Stimulated activated CD4-positive, alpha-beta T cell treated with anti-CD3 and anti-CD28 coated beads, Interleukin-1b, Interleukin-23, amount 100 ng/mL, for 4 hours (primary cell): ENCODE data around the gene SLC9C2.

ENCODE experiments used
- DNase-seq, 2 donors: peaks; one replicate each; pipeline ENCODE4 v3.0.0-alpha.2; 2020; ENCODE audit warnings: low read depth in 2 of 2

The SLC9C2 gene

GRCh38 chr1:173451981-173452380 is 150.9 kb downstream of the SLC9C2 start:
- DNase-seq = no peak
